Right ventricle myocardium superior (tissue), 1 donor: ENCODE data around the gene SECISBP2. TPM values are rescaled to one million over a fixed set of nuclear protein-coding genes. Genes with fewer than 3 reads are reported as not detected.

Experiments used
- ATAC-seq: fragments of 200-7000 bp; cut with Tn5 transposase; one replicate; pipeline ENCODE4 v1.9.1; 2020; ENCODE audit warnings: mild to moderate bottlenecking; ENCODE audit not compliant: poor library complexity
- DNase-seq: peaks from one replicate; pipeline ENCODE4 v3.0.0-alpha.2; 2020
- intact Hi-C: fragments of 100-400 bp; cut with DNase I; formaldehyde crosslinking; loops from one replicate; pipeline ENCODE4 v1.11.2; 2022
- total RNA-seq: library from RNA; stranded (reverse); fragmentation: NEBNext Ultra II Directional; extraction: Animal tissue kit (Norgen Biotek cat#: 25700); gene quantifications from one replicate; pipeline ENCODE4 v1.2.1, GENCODE V29; 2021
- donor health status: DM: no; HTN: yes; CAD: no; lungs with severe emphysema.

Gene SECISBP2
- total RNA-seq, 1 donor from 2014 or later: 14.2 TPM

DNA sequence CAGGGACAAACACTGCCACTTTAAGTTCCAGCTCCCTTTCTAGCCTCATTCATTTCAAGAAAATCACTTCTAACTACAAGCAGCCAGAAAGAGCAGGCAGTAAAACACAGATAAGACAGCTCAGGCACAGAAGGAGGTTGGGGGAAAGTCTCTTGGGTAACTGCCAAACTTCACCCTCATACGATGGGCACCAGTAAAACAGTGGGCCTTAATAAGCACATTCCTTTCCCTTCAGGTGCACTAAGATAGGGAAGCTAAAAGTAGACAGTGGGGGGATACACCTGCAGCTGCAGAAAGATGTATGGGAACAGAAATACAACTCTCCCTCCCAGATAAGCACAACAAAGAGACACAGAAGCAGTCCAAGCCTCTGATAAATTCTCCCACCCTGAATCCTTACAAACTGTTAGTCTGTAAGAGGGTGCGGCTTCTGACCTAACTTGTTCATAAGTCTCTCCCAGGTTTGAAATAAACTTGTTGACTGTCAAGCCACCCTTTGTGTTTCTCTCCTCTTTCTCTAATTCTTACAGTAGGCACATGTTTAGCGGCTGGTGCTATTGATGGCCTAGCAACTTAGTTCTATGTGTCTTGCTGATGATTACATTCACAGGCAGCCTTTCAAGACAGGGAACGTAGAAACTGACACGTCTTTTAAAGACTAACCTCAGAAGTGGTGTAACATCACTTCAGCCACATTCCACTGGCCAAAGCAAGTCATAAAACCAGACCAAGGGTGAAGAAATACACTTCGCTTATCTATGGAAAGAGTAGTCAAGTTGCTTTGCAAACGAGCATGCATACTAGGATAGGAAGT is 14.1 kb upstream of the SECISBP2 start:
- no peak for DNase-seq
- ATAC-seq: no peak
- intact Hi-C loops: no loop called here

DNA sequence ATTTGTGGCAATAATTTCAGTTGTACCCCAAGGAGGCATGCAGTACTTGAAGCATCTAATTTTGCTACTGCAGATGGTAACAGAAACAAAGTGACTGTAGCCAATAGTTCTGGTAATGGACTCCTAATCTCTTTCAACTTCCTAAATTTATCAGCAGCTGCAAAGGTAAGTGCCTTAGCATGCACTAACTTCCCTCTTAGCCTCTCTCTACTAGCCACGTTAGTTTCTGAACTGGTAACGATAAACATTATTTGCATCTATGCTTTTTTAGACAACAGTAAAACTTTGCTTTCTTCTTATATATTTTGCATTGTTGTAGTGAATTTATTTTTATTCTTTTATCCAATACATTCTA is 13.5 kb upstream of the SECISBP2 start:
- DNase-seq (no peak), ATAC-seq (no peak)
- intact Hi-C loops: no loop called here

DNA sequence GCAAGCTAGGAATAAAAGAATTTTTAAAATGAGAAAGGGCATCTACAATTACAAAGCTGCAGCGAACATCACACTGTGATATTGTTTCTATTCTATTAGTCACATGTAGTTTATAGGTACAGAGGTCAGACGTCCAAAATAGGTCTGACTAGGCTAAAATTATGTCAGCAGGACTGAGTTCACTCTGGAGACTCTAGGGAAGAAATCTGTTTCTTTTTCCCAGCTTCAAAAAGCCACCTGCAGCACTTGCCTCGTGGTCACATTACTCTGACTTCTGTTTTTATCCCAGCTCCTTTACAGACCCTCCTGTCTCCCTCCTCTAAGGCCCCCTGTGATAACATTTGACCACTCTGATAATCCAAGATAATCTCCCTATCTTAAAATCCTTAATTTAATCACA is 12.4 kb upstream of the SECISBP2 start:
- DNase-seq (no peak), ATAC-seq (no peak)
- intact Hi-C loops: no loop called here

DNA sequence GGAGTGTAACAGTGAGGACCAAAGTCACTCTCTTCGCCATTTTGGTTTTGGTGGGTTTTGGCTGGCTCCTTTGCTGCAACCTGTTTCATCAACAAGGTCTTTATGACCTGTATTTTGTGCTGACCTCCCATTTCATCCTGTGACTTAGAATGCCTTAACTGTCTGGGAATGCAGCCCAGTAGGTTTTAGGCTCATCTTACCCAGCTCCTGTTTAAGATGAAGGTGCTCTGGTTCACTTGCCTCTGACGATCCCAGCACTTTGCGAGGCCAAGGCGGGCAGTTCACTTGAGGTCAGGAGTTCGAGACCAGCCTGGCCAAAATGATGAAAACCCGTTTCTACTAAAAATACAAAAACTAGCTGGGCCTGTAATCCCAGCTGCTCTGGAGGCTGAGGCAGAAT is 9.1 kb upstream of the SECISBP2 start:
- DNase-seq (no peak), ATAC-seq (no peak)
- intact Hi-C loops: no loop called here

DNA sequence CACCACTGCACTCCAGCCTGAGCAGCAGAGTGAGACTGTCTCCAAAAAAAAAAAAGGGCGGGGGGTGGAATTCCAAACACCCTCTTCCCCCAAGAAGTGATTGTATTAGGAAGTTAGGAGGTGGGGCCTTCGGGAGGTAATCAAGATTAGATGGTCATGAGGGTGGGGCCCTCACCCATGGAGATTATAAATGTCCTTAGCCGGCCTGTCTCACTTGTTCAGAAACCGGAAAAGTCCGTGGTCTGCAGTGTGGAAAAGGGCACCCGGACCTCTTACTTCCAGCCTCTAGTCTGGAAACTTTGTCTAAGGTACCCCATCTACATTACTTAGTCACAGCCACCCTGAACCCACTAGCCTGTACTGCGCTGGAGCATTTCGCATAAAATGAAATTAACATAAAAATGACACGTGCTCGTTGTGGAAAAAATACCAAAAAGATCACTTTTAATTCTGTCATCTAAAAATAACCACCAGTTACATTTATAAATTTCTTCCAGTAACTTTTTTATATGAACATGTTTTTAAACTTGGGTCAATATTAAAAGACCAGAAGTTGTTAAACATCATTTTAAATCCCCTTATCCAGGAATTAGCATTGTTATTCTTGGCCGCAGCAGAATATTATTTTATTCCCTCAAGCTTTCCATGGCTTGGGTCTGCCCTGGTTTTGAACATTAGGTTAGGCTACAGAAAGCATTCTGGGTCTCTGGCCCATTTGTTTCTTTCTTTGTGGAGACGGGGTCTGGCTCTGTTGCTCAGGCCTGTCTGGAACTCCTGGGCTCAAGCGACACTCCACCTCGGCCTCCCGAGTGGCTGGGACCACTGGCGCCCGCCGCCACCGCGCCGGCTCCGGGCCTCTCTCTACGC is 8.5 kb upstream of the SECISBP2 start:
- ATAC-seq (no peak), DNase-seq (no peak)
- intact Hi-C loops: no loop called here

DNA sequence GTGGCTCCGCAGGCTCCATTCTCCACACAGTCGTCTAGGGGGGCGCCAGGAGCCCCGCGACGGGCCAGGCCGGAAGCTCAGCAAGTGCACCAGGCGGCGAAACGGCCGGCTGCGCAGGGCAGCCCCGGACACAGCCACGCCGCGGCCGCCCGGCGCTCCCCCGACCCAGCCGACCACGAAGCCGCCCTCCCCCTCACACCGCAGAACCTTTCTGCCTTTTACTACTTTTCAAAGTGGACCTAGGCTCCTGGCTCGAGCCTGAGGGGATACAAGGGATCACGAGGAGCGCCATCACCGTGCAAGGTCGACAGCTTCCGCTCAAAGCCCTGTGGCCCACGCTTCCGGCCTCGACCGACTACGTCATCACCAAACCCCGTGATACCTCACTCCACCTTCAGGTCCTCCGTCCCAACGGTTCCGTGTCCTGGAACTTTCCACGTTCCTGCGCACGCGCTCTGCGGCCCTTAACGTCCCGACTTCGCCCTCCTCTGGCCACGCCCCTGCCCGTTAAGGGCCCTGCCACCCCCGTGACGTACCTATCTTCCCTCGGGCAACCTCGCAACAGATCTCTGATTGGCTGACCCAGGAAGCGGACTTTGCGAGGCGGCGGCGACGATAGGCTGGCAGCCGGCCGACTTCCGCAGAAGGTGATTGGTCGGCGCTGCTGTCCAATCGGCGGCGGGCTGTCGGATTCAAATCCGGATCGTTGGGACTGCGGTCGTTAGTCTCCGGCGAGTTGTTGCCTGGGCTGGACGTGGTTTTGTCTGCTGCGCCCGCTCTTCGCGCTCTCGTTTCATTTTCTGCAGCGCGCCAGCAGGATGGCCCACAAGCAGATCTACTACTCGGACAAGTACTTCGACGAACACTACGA is 7.6 kb upstream of the SECISBP2 start, which contains the start of gene CKS2:
Gene CKS2, plus strand, starts transcription at position 721 of the 871 bp plus-strand sequence. Its CDS starts 98 bp downstream, at position 819.
- DNase-seq (peak; percentile 100), ATAC-seq (peak; percentile 97)
- intact Hi-C loops: no loop called here

DNA sequence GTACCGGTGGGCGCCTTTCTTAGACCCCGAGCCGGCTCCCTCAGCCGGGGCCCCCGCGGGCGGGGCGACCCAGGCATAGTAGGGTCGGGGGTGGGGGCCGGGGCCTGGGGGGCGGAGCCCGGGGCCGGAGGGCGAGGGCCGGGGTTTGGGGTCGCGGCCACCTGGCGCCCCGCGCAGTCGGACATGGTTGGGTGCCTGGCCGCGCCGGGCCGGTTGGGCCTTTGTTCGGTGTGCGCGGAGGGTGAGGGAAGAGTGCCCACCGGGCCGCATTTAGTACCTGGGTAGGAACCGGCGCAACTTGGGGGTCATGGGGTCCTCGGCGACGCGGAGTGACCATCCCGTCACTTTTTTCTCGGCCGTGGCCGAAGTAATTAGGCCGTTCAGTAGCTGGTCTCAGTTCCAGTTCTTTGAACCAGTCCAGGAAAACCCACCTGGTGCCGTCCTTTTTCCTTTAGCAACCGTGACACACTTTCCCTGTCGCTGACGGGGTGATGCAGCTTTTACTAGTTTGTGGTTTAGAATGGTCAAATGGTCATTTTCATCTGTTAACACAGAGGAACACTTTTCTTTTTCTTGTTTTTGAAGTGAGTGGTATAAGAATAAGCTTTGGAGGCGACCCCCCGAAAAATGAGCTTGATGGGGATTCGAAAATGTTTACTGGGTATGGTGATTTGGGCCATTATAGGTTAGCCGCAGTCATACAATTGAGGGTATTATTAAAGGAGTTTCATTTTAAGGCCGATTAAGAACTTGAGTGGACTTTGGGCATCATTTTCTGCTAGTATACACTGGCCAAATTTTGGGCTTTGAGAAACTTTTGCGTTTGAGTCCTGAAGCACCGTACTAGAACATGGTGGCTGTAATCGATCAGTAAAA is 6.7 kb upstream of the SECISBP2 start:
- intact Hi-C loops: no loop called here
- DNase-seq (peak; percentile 57), ATAC-seq (peak; percentile 0)

DNA sequence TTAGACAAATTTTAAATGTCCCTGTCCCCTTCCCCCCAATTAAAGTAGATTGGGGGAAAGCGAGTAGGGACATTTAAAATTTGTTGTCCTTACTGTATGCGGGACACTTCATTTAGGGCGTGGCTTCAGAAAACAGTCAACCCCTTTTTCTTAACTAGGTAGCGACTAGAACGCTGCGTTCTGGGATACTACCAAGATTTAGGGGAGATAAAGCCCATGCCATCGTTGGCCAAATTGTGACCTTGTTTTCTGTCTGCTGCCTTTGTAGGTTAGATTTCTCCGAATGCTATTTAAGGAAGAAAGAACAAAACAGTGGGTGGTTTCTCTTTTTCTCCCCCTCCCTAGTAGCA is 6.1 kb upstream of the SECISBP2 start:
- DNase-seq (no peak), ATAC-seq (no peak)
- intact Hi-C loops: no loop called here

DNA sequence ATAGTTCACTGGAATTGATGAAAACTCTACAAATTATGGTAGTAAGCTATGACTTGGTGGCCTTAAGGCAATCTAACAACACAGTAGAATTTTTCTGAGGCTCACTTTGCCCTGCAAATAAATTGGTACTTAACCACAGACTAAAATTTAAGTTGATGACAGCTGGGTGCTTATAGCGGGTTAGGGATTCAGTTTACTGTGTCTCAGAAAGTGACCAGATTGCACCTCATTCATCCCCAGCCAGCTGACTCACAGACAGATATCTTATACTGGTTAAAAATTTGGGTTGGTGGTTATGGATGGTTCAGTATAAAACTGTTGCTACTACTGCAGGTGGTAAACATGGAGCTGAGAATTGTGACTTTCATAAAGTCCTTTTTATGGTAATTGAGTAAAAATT is 4.5 kb upstream of the SECISBP2 start:
- no peak for ATAC-seq
- no peak for DNase-seq
- intact Hi-C loops: no loop called here

DNA sequence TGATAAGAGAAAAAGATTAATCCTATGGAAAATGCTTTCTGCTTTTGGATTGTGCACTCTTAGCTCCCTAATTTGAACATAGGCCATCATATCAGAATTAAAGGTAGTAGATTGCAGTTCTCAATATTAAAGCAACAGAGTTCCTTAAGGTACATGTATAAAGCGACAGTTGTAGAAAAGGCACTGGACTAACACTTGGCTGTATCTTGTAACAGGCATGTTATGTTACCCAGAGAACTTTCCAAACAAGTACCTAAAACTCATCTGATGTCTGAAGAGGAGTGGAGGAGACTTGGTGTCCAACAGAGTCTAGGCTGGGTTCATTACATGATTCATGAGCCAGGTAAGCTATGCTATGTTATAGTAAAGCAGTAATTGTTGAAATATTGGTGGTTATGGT is 3.3 kb upstream of the SECISBP2 start:
- DNase-seq (no peak), ATAC-seq (no peak)
- intact Hi-C loops: no loop called here

DNA sequence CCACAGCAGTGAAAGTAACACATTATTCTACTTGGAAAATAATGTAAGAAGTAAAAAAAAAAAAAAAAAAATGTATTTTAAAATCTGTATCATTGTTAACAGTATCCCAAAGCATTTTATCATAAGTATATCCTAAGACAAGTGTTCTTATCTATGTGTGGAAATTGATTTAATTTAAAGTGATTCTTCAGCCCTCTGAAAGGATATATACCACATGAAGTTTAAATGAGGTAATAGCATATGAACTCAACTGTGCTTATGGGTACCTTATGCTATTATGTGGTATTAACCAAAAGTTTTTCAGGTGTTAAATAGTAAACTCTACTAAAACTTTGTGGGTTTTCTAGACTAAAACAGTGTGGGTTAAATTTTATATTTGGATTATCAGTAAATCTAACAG is 2.8 kb upstream of the SECISBP2 start:
- no peak for ATAC-seq
- intact Hi-C loops: no loop called here
- DNase-seq: no peak

DNA sequence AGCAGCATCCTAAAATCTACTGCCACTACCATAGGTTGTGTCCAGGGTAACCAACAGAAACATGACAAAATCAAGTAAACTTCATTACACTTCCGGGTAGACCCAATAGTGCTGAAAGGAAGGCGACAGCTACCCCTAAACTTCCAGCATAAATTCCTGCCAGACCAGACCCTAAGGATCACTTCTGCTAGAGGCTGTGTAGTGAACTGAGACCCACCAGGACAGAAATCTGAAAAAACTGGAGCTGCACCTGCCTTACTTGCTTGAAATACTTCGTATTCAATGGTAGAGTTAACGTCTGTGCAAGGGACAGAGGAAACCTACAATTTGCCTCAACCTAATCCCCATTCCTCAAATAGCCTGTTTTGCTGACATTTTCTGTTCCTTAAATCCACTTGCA is 1.0 kb upstream of the SECISBP2 start:
- ATAC-seq: no peak
- DNase-seq: no peak
- intact Hi-C loops: no loop called here

DNA sequence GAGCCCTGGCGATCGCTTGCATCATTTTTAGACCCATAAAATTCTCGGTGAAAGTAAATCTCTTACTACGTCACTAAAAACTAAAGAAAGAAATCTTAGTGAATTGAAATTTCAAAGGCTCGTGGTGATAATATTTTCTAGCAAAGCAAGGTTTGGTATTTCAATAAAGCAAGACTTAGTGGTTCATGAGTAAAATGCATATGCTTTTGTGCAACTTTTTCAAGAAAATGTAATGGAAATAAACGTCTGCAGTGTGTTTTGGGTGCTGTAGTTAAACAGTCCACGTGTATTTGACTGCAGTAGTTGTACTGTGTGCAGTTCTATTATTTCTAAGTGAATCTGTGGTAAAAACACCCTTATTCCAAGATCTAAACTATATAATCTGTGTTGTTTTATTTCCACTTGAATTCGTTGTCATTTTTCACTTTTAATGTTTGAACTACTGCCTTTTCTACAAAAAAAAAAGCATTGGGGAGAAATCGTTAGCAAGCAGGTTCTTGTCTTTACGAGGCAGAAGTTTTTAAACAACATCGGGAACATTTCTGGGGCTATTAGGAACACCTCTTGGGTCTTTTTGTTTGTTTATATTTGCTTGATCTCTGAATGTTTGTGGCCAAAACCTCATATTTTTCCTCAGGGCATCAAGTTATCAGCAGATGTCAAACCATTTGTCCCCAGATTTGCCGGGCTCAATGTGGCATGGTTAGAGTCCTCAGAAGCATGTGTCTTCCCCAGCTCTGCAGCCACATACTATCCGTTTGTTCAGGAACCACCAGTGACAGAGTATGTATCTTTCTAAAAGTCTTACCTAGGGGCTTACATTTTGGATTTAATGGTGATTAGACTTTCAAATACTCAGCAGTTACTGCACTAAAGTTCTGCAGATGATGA is 960 bp downstream of the SECISBP2 start:
- ATAC-seq: peak; percentile 1
- intact Hi-C loops: no loop called here
- no peak for DNase-seq

DNA sequence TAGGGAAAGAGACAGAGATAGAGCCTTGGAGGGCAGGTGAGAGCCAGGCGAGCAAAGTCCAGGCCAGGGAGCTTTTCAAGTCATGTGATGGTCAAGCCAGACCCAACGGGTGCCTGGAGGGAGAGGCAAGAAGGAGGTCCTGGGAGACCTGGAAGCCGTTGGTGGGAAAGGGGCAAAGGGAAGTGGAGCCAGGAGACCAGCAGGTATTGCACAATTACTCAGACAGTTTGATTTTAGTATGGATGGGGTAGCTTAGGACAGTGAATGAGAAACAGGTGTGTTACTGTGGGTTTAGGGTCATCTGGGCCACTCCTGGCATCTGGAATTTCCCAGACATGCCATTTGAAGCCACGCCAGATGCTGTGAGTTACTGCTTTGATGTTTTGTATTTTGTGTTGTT is 5.1 kb downstream of the SECISBP2 start:
- ATAC-seq (no peak), DNase-seq (no peak)
- intact Hi-C loops: loop anchor here (5.0 kb wide), 1 partner anchor 224 kb away; no protein-coding TSS in a partner anchor

DNA sequence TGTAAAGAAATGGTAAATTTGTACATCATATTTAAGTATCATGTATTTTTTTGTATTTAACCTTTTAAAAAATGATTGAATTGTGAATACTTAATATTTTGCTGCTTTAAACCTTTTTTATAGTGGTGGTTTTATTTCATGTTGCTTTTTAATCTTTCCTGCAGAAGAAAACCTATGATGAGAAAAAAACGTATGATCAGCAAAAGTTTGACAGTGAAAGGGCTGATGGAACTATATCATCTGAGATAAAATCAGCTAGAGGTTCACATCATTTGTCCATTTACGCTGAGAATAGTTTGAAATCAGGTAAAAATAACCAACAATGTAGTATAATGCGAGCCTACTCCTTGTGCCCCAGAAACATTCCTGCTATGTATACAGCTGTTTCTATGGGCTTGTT is 7.4 kb downstream of the SECISBP2 start:
- ATAC-seq (no peak), DNase-seq (no peak)
- intact Hi-C loops: no loop called here

DNA sequence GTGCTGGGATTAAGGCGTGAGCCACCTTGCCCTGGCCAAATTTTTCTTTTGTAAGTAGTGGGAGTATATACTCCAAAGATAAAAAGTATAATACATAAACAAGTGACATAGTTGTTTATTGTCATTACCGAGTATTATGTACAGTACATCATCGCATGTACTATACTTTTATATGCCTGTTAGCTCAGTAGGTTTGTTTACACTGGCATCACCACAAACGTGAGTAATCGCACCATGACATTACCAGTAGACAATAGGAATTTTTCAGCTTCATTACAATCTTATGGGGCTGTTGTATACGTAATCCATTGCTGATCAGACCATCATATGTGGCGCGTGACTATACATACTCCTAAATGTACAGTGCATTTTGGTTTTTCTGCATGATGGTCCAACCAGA is 9.8 kb downstream of the SECISBP2 start:
- intact Hi-C loops: no loop called here

DNA sequence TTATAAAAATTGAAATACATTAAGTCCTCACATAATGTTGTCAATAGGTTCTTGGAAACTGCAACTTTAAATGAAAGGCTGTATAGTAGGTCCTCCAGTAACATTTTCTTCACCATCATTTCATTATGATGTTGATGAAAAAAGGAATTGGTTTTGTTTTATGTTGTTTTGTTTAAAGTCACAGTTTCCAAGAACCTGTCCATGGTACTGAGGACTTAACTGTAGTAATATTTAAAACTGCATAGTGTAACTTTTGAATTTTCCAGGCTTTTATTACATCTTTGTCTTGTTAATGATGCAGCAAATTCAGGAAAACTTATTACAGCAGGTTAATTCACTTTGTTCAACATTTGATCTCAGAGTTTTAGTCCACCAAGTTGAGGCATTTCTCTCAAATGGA is 11.6 kb downstream of the SECISBP2 start:
- DNase-seq (no peak), ATAC-seq (no peak)
- intact Hi-C loops: no loop called here

More for the DNA sequence above, 9.8 kb downstream of the SECISBP2 start:
- ATAC-seq: no peak
- DNase-seq: no peak
